ENCODE data around the gene HSP90B1.

DNA sequence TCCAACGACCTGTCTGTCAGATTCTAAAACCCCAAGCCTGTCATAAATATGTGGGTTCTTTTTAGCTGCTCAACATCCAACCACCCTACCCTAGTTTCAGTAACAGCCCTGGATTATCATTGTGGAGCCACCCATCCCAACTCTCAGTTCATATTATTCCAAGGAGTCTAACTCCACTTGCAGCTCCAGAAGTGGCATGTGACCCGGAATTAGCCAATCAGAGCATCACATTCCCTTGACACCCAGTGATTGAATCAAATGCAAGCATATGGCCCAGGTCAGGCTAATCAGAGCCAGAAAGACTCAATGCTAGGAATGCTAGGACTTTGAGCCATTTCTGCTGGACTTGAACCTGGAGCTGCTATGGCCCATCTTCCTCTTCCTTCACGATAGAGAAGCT lies 17.1 kb upstream of the HSP90B1 start:
- TF ChIP-seq POLR2A (IDR thresholded peaks at IDR 0.05) (no peak), POLR2AphosphoS5 (IDR thresholded peaks at IDR 0.05) (no peak)
- TF ChIP-seq, protein P1, sequence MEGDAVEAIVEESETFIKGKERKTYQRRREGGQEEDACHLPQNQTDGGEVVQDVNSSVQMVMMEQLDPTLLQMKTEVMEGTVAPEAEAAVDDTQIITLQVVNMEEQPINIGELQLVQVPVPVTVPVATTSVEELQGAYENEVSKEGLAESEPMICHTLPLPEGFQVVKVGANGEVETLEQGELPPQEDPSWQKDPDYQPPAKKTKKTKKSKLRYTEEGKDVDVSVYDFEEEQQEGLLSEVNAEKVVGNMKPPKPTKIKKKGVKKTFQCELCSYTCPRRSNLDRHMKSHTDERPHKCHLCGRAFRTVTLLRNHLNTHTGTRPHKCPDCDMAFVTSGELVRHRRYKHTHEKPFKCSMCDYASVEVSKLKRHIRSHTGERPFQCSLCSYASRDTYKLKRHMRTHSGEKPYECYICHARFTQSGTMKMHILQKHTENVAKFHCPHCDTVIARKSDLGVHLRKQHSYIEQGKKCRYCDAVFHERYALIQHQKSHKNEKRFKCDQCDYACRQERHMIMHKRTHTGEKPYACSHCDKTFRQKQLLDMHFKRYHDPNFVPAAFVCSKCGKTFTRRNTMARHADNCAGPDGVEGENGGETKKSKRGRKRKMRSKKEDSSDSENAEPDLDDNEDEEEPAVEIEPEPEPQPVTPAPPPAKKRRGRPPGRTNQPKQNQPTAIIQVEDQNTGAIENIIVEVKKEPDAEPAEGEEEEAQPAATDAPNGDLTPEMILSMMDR (IDR thresholded peaks at IDR 0.05): no peak

All from transverse colon (tissue), 4 donors.